Testis (tissue), 2 donors: Measurements from ENCODE around the gene QSOX1.

Experiments used
- POLR2A ChIP-seq: fragments of 450-650 bp; IDR thresholded peaks from one replicate; pipeline ENCODE4 v1.6.1; 2017; ENCODE audit warnings: antibody characterized with exemption, mild to moderate bottlenecking, moderate library complexity
- TF ChIP-seq, protein P1 (sequence below), 3 experiments: fragments of 450-650 bp in 2 of 3; fragments of 200-600 bp in 1 of 3; sonication (generic) in 1 of 3; IDR thresholded peaks; one replicate each; pipeline ENCODE4 v1.5.1; 2016 to 2019; ENCODE audit warnings: antibody characterized with exemption in 3 of 3, mild to moderate bottlenecking in 2 of 3, moderate library complexity in 1 of 3

DNA sequence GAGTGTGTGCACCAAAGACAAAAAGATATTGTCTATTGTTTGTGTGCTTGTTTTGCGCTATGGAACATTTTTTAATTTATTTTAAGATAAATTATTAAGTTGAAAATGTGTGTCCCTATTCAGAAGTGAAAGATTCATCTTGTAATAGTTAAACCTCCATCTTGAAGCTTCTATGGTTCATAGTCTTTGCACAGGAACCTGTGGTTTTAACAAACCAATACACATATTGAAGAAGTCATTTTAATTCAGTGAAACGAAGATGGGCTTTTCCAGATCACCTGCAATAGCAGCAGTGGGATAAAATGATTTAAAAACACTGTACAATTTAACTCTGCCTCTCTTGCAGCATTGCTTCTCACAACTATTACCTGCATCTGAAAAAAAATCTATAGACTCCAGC, 42.6 kb upstream of the QSOX1 start:
- TF ChIP-seq, protein P1, sequence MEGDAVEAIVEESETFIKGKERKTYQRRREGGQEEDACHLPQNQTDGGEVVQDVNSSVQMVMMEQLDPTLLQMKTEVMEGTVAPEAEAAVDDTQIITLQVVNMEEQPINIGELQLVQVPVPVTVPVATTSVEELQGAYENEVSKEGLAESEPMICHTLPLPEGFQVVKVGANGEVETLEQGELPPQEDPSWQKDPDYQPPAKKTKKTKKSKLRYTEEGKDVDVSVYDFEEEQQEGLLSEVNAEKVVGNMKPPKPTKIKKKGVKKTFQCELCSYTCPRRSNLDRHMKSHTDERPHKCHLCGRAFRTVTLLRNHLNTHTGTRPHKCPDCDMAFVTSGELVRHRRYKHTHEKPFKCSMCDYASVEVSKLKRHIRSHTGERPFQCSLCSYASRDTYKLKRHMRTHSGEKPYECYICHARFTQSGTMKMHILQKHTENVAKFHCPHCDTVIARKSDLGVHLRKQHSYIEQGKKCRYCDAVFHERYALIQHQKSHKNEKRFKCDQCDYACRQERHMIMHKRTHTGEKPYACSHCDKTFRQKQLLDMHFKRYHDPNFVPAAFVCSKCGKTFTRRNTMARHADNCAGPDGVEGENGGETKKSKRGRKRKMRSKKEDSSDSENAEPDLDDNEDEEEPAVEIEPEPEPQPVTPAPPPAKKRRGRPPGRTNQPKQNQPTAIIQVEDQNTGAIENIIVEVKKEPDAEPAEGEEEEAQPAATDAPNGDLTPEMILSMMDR (IDR thresholded peaks at IDR 0.05): no peak
- no peak for TF ChIP-seq POLR2A
